GM20000 (cell line): ENCODE data around the gene CTPS2.

Experiments used
- DNase-seq: peaks from one replicate; pipeline ENCODE4 v3.0.0; 2012; ENCODE audit warnings: low spot score
- TF ChIP-seq, protein P1 (sequence below): IDR thresholded peaks from 2 replicates; pipeline ENCODE4 v1.5.1; 2012; ENCODE audit warnings: mild to moderate bottlenecking, control low read depth; ENCODE audit errors: extremely low read depth, missing control alignments

CTPS2 gene

DNA sequence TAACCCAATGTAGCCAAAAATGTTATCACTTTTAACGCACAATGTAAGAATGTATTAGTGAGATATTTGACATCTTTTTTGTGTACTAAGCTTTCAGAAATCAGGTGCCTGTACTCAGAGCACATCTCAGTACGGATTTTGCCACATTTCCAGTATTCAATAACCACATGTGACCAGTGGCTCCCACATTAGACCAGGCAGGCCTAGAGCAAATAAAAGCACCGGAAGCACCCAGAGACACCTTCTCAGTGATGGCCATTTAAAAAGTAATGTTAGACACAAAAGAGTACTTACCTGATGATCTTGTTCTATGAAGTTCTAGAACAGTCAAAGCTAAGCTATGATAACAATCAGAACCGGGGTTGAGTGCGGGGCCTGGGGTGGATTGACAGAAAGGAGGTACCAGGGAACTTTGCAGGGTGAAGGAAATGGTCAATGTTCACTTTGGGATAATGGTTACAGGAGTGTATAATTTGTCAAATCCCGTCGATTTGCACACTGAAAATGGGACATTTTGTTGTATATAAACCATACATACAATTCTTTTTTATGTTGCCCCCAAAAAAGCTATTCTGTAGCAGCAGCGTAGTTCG is 1.2 kb downstream of the CTPS2 start:
- DNase-seq, result peak; percentile 22
- TF ChIP-seq, protein P1, sequence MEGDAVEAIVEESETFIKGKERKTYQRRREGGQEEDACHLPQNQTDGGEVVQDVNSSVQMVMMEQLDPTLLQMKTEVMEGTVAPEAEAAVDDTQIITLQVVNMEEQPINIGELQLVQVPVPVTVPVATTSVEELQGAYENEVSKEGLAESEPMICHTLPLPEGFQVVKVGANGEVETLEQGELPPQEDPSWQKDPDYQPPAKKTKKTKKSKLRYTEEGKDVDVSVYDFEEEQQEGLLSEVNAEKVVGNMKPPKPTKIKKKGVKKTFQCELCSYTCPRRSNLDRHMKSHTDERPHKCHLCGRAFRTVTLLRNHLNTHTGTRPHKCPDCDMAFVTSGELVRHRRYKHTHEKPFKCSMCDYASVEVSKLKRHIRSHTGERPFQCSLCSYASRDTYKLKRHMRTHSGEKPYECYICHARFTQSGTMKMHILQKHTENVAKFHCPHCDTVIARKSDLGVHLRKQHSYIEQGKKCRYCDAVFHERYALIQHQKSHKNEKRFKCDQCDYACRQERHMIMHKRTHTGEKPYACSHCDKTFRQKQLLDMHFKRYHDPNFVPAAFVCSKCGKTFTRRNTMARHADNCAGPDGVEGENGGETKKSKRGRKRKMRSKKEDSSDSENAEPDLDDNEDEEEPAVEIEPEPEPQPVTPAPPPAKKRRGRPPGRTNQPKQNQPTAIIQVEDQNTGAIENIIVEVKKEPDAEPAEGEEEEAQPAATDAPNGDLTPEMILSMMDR, result no peak

DNA sequence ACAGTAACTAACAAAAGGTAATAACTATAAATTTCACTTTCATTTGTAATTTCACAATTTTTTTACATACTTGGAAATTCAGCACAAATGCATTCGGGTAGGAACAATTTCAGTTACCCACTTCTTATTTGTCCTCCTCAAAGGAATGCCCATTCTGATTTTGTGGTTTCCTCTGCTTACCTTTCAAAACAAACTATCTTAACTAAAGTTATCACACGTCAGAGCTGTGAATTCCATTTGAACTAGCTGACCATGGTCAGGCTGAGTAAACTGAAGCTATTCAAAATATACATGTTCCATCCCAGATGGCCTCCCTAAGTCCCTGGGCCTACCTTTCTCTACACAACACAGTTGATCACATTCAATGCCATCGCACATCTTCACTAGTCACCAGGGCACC is 4.5 kb downstream of the CTPS2 start:
- DNase-seq, result no peak
- TF ChIP-seq, protein P1, result no peak

DNA sequence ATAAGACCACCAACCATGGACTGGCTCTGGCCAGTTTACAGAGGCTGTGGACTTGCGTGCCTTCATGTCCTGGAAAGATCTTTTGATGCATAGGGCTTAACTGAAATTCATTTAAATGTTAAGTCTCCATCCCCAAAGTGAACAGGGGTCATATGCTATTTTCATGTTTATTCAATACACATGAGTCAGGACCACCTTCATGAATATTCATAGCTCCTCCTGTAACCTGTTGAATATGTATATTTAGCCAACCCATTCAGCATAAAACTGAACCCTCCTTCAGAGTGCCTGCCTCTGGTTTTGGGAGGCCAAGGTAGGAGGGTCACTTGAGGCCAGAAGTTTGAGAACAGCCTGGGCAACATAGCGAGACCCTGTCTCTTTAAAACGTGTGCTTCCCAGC is 7.1 kb downstream of the CTPS2 start:
- DNase-seq, result no peak
- TF ChIP-seq, protein P1, result no peak

DNA sequence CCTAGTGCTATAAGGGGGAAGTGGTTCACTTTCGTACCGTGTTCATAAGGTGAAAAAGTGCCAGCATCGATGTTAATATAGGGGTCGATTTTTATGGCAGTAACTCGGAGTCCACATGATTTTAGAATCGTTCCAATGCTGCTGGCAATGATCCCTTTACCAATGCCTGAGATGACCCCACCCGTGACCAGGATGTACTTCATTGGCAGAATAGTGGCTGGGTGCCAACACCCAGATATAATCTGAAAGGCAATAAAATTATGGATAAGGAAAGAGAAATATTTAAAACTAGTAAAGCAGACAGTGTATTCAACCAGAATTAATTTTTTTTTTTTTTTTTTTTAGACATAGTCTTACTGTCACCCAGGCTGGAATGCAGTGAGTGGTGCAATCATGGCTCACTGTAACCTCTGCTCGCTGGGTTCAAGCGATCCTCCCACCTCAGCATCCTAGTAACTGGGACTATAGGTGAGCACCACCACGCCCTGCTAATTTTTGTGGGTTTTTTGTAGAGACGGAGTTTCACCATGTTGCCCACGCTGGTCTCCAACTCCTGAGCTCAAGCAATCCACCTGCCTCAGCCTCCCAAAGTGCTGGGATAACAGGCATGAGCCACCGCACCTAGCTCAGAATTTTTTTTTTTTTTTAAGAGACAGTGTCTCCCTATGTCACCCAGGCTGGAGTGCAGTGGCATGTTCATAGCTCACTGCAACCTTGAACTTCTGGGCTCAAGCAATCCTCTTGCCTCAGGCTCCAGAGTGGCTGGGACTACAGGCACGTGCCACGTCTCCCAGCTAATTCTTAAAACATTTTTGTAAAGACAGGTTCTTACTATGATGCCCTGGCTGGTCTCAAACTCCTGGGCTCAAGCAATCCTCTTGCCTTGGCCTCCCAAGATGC is 9.5 kb downstream of the CTPS2 start:
- DNase-seq, result no peak
- TF ChIP-seq, protein P1, result no peak

DNA sequence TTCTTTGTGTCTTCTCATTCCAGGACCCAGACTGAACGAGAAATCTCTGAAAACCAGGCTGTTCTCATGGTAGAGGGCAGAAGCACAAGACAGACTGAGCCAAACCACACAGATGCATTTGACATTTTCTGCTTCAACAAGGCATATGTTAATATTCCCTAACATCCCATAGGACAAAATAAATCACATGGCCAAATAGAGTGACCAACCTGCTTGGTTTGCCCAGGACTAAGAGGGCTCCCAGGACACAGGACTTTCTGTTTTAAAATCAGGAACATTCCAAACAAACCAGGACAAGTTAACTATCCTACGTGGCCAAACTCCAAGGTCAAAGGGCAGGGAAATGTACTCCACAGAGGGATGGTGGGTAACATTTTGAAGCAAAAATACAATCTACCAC is 11.7 kb downstream of the CTPS2 start:
- no peak for DNase-seq
- TF ChIP-seq, protein P1, result no peak

DNA sequence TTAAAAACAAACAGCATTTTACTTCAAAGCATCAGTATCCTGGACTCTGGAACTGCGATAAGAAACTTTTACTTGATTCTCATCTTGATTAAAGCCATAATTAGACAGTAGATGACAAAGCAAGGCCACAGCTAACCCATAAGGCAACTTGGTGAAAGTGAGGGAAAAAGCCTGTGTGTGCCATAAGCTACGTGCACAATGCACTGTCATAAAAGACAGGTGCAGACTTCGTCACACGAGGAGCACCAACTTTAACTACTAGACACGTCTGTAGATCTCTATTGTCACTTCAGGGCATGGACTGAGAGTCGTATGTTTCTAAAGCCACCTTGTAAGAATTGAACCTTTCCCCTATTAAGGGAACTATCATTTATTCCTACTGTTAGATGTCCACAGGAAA is 13.1 kb downstream of the CTPS2 start:
- no peak for DNase-seq
- TF ChIP-seq, protein P1, result no peak

DNA sequence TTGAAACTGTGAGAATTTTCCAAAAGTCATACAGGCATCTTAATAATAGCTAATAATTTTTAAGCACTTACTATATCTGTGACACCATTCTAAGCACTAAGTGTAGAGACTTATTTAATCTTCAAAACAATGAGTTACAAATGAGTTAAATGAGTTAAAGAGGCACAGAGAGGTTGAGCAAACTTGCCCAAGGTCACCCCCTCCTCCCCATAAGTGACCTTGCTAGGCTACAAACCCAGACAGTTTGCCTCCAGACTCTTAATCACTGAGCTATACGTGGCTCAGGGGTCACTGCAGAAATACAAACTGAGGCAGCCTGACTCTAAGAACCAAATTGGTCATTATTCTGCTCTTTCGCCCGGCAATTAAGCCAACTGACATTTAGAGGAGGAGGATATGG is 15.5 kb downstream of the CTPS2 start:
- TF ChIP-seq, protein P1, result no peak
- no peak for DNase-seq
